ENCODE data around the gene TXNL4A.
"Not testable (repeated sequence)": the region's sequence is repeated elsewhere in the genome, so short reads cannot be mapped to it uniquely, and the experiment has no call there.

Gene TXNL4A

DNA sequence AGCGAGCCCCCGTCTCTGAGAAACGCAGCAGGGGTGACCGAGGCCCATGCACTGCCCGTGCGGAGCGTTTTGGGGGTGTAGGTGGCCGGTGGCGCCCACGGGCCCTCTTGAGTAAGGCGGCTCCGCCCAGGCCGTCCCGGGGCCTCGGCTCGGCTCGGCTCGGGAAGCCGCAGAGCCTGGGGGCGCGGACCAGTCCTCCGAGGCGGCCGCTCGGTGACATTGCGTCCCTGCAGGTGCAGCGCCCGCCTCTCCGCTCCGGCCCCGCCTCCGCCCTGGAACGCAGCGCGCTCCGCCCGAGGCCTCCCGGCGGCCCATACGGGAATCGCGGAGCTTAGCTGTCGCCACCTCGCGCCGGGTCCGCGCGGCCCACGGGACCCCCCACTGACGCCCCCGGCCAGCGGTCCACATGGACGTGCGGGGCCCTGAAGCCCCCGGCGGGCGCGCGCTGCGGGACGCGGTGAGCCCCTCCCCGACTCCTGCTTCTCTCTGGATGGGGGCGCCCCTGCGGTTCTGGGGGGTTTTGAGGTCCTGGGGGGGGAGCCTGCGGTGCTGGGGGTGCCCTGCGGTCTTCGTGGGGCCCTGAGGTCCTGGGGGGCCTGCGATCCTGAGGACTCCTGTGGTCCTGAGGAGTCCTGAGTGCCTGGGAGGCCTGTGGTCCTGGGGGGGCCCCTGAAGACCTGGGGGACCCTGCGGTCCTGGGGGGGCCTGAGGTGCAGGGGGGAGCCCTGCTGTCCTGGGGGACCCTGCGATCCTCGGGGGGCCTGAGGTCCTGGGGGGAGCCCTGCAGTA lies 23.8 kb downstream of the TXNL4A start, which contains the start of gene HSBP1L1:
HSBP1L1 (plus strand) TSS at position 314 of the 789 bp plus-strand sequence; CDS start at position 407, 93 bp downstream.
- in situ Hi-C loops (cut with MboI; ENCODE audit: low sequenced_read_pairs): no loop called here

DNA sequence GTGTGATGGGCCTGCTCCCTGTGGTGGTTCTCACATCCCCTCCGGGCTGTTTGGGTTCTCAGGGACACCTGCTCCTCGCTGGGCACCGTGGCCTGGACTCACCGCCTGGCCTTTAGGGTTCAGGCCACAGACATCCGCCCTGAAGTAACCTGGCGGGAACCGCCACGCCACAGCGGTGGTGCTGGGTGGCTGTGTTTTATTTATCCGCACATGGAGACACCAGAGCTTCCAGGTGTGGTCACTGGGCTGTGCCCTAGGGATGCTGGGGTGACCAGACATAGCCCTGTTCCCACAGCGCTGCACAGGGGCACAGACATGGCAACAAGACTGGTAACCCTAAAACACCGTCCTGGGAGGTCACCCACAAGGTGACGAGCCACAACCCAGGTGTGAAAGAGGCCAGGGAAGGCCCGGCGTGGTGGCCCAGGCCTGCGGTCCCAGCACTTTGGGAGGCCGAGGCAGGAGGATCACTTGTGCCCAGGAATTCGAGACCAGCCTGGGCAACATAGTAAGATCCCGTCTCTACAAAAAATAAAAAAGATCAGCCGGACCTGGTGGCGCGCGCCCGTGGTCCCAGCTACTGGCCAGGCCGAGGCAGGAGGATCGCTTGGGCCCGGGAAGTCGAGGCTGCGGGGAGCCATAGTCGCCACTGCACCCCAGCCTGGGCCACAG lies 24.6 kb downstream of the TXNL4A start:
- in situ Hi-C loops (cut with MboI; ENCODE audit: low sequenced_read_pairs): no loop called here

DNA sequence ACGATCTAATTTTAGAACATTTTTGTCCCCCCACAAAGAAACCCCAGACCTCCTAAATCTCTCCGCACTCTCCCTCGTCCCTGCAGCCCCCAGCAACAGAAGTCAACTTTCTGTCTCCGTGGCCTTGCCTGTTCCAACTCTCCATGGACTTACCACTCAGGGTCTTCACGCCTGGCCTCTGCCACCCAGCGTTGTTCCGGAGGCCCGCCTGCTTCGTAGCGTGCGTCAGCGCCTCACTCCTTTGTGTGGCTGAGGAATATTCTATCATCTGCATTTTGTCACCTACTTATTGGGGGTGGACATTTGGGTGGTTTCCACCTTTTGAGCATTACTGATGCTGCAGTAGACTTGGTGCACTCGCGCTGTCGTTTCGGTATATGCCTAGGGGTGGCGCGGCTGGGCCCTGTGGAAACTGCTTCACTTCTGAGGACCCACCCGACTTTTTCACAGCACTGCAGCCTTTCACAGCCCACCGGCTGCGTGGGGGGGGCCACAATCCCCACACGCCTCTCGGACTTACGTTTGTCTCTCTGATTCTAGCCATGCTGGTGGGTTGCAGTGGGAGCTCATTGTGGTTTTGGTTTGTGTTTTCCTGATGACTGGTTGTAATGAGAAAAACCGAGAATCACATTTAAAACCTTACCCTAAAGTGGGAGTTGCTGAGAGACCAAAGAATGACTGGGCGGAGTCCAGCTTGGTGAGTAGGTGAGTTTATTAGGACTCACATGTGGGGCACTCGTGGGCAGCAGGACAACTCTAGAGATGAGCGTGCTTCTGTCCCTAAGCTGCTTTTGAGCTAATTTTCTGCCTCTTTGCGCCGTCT lies 25.3 kb downstream of the TXNL4A start:
- in situ Hi-C loops (cut with MboI; ENCODE audit: low sequenced_read_pairs): no loop called here

DNA sequence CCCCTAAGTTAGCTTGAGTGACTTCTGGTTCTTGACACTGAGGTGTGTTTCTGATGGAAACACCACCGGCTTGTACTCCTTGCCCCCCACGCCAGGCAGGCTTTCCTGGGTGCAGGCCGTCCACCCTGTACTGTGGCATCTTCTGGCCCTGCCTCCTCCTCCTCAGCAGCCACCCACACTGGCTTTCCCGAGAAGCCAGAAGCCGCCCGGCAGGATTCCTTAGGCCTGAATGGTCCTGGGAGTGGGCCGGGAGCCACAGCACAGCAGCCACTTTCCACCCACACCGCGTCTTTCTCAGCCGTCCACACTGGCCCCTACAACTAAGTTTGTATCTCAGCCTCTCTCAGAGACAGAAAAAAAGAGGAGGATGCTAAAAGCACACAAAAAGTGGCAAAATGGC lies 26.1 kb downstream of the TXNL4A start:
- in situ Hi-C loops (cut with MboI; ENCODE audit: low sequenced_read_pairs): no loop called here

DNA sequence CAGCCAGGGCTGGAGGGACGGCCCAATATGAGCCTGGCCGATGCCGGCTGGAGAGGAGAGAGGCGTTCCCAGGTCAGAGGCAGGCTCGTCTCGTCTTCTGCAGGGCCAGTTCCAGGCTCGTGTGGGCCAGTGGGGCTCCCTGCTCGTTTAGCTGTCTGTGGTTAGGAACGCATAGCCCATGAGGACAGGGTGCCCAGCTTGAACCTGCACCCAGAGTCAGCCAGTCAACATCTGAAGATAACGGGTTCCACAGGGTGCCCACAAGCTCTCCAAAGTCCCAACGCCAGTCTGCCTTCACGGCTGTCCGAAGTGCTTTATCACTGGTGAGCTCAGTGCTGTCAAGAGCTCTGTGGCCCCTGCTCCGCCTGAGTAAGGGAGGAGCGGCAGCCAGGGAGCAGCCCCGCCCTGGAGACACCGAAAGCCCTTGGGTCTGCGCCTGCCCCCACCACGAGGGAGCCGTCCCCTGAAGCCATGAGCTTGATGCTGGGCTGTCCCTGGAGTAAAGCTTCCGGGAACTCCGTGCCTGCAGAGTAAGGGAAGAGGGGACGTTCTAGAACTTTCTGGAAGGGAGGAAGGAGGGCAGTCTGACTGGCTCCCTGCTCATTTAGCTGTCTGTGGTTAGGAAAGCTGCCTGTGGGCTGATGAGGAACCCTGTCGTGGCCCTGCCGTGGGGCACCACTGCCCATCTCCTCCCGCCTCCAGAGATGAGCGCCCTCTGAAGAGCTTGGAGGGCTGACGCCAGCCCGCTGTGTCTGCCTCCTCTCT lies 26.7 kb downstream of the TXNL4A start:
- in situ Hi-C loops (cut with MboI; ENCODE audit: low sequenced_read_pairs): no loop called here

DNA sequence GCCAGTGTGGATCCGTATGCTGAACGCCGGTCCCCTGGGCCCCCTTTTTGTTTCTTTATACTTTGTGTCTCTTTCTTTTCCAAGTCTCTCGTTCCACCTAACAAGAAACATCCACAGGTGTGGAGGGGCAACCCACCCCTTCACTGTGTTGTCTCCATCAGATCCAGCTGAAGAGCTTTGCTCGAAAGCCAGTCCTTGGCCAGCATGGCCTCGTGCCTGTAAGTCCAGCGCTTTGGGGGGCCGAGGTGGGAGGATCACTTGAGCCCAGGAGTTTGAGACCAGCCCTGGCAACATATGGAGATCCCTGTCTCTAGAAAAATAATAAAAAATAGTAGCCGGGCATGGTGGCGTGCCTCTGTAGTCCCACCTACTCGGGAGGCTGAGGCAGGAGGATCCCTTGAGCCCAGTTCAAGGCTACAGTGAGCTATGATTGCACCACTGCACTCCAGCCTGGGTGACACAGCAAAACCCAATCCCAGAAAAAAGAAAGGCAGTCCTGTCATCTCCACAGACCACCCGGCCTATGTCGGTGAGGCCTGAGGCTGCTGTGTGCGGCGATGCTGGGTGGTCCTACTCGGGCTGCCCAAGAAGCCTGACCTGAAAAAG lies 27.3 kb downstream of the TXNL4A start:
- in situ Hi-C loops (cut with MboI; ENCODE audit: low sequenced_read_pairs): no loop called here

DNA sequence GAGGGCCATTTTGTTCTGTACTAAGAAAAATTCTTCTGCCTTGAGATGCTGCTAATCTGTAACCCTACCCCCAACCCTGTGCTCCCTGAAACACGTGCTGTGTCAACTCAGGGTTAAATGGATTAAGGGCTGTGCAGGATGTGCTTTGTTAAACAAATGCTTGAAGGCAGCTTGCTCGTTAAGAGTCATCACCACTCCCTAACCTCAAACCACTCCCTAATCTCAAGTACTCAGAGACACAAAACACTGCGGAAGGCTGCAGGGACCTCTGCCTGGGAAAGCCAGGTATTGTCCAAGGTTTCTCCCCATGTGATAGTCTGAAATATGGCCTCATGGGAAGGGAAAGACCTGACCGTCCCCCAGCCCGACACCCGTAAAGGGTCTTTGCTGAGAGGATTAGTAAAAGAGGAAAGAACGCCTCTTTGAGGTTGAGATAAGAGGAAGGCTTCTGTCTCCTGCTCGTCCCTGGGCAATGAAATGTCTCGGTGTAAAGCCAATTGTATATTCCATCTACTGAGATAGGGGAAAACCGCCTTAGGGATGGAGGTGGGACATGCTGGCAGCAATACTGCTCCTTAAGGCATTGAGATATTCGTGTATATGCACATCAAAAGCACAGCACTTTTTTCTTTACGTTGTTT lies 28.1 kb downstream of the TXNL4A start:
- in situ Hi-C loops (cut with MboI; ENCODE audit: low sequenced_read_pairs): not testable (repeated sequence)

DNA sequence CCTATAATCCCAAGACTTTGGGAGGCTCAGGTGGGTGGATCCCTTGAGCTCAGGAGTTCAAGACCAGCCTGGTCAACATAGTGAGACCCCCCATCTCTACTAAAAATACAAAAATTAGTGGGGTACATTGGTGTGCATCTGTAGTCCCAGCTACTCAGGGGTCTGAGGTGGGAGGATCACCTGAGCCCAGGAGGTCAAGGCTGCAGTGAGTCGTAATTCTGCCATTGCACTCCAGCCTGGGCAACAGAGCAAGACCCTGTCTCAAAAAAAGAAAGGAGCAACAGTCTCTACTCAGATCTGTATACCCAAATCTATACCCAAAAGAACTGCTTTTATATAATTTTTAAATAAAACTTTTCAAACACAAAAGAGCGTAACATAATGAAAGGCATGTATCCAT lies 29.4 kb downstream of the TXNL4A start:
- in situ Hi-C loops (cut with MboI; ENCODE audit: low sequenced_read_pairs): no loop called here

DNA sequence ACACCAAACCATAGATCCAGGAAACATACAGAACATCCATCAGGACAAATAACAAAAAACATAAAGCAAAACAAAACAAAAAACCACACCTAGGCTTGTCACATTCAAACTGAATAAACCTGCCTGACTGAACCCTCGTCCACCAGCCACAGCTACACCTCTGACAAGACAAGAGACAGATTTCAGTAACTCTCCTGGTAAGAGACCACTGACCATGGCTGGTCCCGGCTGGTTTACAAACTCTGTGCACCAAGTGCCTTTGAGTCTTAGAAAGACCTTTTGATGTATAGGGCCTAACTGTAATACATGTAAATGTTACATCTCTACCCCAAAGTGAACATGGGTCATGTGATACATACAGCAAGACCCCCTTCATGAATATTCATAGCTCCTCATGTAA lies 32.1 kb downstream of the TXNL4A start:
- in situ Hi-C loops (cut with MboI; ENCODE audit: low sequenced_read_pairs): no loop called here

DNA sequence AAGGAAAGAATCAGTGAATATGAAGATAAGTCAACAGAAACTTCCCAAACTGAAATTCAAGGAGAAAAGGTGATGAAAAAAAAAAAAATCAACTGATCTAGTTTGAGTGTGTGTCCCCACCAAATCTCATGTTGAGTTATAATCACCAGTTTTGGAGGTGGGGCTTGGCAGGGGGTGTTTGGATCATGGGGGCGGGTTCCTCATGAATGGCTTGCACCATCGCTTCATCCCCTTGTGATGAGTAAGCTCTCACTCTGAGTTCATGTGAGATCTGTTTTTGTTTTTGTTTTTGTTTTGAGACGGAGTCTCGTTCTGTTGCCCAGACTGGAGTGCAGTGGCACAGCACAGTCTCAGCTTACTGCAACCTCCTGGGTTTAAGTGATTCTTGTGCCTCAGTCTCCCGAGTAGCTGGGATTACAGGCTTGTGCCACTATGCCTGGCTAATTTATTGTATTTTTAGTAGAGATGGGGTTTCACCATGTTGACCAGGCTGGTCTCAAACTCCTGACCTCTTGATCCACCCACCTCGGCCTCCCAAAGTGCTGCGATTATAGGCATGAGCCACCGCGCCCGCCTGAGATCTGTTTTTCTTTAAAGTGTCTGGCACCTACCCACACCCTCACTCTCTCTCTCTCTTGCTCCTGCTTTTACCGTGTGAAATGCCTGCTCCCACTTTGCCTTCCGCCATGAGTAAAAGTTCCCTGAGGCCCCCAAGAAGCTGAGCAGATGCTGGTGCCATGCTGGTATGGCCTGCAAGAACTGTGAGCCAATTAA lies 32.9 kb downstream of the TXNL4A start:
- in situ Hi-C loops (cut with MboI; ENCODE audit: low sequenced_read_pairs): no loop called here

DNA sequence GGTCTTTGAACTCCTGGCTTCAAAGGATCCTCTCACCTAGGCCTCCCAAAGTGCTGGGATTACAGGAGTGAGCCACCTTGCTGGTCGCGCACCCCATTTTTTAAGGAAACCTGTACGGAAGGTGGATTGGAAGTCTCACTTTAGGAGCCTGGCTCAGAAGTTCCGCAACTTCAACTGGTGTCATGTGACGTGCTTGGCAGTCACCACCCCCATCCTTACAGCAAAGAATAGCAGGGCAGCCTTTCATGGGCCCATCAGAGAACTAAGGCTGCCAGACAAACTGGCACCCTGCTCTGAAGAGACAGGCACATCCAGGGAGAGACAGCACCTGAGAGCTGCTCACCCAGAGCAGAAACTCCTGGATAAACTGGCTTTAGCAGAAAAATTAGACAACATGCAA lies 33.6 kb downstream of the TXNL4A start:
- in situ Hi-C loops (cut with MboI; ENCODE audit: low sequenced_read_pairs): no loop called here

DNA sequence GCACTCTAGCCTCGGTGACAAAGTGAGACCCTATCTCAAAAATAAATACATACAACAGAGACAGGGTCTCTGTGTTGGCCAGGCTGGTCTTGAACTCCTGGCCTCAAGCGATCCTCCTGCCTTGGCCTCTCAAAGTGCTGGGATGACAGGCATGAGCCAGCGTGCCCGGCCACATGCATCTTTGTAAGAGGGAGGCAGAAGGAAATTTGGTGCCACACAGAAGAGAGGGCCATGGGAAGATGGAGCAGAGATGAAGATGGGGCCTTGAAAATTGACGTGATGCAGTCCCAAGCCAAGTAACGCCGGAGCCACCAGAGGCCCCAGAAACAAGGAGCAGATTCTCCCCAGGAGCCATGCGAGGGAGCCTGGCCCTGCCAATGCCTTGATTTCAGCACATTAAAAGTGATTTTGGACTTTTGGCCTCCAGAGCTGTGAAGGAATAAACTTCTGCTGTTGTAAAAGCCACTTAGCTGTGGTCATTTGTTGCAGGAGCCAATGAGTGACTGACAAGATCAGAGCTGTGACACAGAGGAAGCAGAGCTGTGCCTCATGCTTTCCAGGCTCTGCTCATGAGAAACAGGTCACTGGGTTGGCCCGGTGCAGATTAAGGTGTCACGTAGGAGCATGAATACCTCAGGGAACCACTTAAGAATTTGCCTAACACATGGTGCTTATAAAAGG lies 34.3 kb downstream of the TXNL4A start:
- in situ Hi-C loops (cut with MboI; ENCODE audit: low sequenced_read_pairs): no loop called here

DNA sequence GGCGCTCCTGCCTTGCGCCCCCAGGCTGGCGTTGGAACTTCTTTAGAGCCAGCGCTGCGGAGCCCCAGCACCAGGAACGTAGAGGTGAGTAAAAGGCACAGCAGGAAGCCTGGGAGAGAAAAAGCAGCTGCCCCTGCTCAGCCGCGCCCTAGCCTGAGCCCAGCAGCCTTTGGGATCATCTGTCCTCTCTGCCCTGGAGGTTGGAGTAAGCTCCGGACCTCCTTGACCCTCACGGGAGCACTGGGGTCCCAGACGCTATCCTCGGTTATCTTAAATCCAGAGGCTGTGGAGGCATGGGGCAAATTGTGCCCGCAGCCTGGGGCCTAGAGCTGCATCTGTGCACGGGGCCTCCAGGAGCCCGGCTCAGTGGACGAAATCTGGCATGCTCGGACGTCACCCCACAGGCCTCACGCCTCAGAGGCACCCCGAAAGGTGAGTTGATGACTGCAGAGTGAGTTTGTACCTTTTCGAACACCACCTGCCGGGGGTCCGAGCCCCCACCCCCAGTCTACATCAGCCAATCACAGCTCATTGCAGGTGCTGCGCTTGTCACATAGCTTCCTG lies 35.3 kb downstream of the TXNL4A start:
- in situ Hi-C loops (cut with MboI; ENCODE audit: low sequenced_read_pairs): no loop called here

DNA sequence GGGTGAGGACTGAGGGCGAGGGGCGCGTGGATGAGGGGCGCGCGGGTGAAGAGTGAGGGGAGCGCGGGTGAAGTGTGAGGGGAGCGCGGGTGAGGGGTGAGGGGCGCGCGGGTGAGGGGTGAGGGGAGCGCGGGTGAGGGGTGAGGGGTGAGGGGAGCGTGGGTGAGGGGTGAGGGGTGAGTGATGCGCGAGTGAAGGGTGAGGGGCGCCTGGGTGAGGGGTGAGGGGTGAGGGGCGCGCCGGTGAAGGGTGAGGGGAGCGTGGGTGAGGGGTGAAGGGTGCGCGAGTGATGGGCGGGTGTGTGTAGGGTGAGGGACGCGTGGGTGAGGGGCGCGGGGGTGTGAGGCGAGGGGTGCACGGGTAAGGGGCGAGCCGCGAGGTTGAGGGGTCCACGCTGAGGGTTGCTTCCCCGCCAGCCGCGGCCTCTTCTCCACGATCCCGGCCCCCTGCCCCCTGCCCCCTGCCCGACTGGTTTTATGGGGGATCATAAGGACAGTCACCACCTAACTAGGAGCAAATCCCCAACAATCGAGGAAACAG lies 35.8 kb downstream of the TXNL4A start:
- in situ Hi-C loops (cut with MboI; ENCODE audit: low sequenced_read_pairs): no loop called here

DNA sequence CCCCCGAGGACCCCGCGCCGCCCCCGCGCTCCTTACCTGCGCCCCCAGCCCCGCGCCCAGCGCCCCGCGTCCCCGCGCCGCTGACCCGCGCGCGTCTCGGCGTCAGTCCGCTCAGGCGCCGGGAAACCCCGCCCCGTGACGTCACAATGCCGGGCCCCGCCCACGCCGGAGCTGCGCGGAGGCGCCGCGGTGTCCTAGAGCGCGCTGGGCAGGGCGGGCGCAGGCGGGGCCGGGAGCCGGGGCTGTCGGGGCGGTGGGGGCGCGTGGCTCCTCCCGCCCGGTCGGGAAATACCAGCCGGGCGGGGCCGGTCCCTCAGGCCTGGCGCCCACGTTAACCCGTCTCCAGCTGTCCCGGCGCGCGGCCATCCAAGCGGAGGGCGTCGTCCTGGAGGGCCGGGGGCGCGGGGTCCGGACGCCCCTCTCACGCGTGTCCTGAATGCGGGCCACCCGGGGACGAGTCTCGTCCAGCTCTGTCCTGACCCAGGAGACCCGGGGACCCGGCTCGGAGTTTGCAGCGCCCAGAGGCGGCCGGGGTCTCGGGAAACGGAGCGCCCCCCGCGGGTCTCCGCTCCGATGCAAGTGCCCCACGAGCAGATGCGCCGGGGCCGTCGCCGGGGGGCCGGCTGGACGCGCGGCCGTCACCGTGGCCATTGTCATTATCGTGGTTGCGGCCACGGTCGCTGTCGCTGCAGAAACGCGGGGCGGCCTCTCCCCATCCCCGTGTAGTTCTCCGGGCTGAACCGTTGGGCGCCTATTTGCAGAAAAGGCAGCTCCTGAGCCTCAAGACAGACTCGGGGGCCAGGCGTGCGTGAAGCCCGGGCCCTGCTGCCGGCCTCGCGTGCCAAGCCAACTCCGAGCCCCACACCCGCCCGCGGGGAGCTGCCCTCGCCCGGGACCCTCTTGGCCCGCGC lies 36.6 kb downstream of the TXNL4A start, which contains the start of gene SLC66A2:
SLC66A2 (minus strand) TSS at position 109 of the 911 bp plus-strand sequence. CDS start 727 bp downstream, outside the sequence.
- in situ Hi-C loops (cut with MboI; ENCODE audit: low sequenced_read_pairs): no loop called here

DNA sequence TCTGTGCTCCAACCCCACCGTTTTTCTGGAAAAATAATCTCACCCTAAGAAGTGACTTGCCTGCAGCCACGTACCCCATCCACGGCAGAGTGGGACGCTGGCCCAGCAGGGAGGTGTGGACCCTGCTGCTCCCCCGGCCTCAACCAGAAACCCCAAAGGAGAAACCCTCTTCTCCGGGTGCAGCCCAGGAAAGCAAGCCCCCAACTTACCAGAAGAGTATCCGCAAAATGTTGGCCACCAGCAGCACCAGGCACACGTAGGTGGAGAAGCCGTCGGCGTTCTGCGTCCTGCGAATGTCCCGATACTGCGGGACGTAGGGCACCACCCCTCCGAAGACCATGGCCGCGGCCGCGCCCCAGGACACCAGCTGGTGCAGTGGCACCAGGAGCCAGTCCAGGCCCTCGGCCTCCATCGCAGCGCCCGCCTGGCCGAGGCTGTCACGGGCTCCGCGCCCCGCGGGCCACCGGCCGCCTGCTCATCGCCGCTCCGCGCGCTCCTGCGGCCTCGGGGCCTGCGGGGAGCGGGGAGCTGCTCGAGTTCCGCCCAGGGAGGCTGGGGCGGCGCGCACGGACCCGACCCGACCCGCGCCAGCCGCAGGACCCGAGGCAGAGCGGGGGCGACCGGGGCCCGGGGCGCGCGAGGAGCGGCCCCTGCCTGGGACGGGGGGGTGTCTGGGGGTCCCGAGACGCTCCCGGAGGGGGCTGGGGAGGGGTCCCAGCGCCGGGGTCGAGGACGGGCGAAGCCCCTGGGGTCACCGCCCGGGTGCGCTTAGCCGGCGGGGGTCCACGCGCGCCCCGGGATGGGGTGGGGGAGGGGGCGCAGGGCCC lies 37.6 kb downstream of the TXNL4A start:
- in situ Hi-C loops (cut with MboI; ENCODE audit: low sequenced_read_pairs): no loop called here
